ENCODE results near the gene CYP46A1.

CYP46A1 gene

DNA sequence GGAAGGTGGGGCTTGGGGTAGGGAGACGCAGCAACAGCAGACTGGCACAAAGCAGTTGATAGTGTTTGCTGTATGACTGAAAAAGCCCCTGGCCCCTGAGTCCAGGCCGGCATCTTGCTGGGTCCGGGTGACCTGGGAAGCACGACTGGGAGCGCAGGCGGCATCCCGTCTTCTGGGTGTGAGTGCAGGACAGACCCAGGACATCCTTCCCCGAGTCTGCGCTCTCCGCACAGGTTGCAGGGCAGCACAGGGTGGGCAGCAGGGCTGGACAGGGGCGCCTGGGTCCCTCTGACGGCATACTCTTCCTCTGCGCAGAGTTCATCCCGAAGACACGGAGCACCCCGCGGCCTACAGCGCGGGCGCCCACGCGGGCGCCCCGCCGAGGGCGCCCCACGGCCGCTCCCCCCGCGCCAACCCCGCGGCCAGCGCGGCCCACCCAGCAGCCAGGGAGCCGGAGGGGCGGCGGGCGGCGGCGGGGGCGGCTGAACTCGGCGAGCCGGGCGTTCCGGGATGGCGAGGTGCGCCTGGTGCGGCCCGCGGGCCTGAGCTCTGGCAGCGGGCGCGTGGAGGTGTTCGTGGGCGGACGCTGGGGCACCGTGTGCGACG is 9.2 kb upstream of the CYP46A1 start:
- Histone ChIP-seq H3K4me3 (ENCODE audit: extremely low read depth, insufficient read depth, low read length, poor library complexity, severe bottlenecking) (no peak overlapping the region), H3K9me3 (ENCODE audit: control insufficient read depth, low read length) (peaks cover 23% of the 10 kb centered on the region), H3K27ac (ENCODE audit: low read depth, low read length, severe bottlenecking) (no peak overlapping the region), H3K4me1 (ENCODE audit: control insufficient read depth, insufficient read depth, low read length, poor library complexity, severe bottlenecking) (peaks cover 16% of the 10 kb centered on the region), H3K36me3 (ENCODE audit: control insufficient read depth, insufficient read depth, low read length) (no peaks in the 10 kb centered on the region)
- 96% methylated on average over 30 to 60 of the region's 60 CpGs for WGBS, 2 experiments (ENCODE audit: insufficient coverage in 2 of 2)

DNA sequence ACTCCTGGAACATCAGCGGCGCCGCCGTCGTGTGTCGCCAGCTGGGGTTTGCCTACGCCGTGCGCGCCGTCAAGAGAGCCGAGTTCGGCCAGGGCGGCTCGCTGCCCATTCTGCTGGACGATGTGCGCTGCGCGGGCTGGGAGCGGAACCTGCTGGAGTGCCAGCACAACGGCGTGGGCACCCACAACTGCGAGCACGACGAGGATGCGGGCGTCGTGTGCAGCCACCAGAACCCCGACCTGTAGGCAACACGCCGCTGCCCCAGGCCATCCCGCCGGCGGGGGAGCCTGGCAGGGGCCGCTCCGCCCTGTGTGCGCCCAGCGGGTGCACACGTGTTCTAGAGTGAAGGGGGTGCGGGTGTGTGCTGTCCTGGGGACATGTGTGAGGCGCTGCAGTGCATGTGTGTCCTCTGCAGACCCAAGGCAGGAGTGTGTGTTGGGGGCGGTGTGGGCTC is 8.7 kb upstream of the CYP46A1 start:
- H3K4me1 ChIP-seq (ENCODE audit: control insufficient read depth, insufficient read depth, low read length, poor library complexity, severe bottlenecking): peaks cover 16% of the 10 kb centered on the region
- WGBS, 2 experiments (ENCODE audit: insufficient coverage in 2 of 2): 98% methylated on average over 42 of the region's 42 CpGs
- no peak overlapping the region for H3K27ac ChIP-seq (ENCODE audit: low read depth, low read length, severe bottlenecking)
- H3K36me3 ChIP-seq (ENCODE audit: control insufficient read depth, insufficient read depth, low read length): no peaks in the 10 kb centered on the region
- peaks cover 25% of the 10 kb centered on the region for H3K9me3 ChIP-seq (ENCODE audit: control insufficient read depth, low read length)
- H3K4me3 ChIP-seq (ENCODE audit: extremely low read depth, insufficient read depth, low read length, poor library complexity, severe bottlenecking): no peak overlapping the region

DNA sequence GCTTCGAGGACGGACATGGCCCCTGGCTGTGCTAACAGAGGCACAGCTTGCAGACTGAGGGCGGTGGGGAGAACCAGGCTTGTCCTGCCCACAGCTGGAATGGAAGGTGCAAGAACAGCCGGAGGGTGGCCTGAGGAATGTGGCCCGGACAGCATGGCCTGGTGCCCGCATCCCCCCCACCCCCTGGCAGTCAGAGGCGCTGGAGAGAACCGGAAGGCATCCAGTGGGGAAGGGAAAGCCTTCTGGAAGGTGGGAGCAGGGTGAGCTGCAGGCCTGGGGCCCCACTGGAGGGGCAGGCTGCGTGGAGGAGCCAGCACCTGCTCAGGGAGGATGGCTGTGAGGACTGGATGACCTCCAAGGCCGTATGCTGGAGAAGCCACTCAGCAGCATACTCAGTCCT is 8.1 kb upstream of the CYP46A1 start:
- Histone ChIP-seq H3K36me3 (ENCODE audit: control insufficient read depth, insufficient read depth, low read length) (no peaks in the 10 kb centered on the region), H3K9me3 (ENCODE audit: control insufficient read depth, low read length) (peaks cover 25% of the 10 kb centered on the region), H3K4me1 (ENCODE audit: control insufficient read depth, insufficient read depth, low read length, poor library complexity, severe bottlenecking) (peaks cover 16% of the 10 kb centered on the region), H3K27ac (ENCODE audit: low read depth, low read length, severe bottlenecking) (no peak overlapping the region), H3K4me3 (ENCODE audit: extremely low read depth, insufficient read depth, low read length, poor library complexity, severe bottlenecking) (no peak overlapping the region)
- 77 to 84% methylated on average over 6 to 8 of the region's 10 CpGs for WGBS, 2 experiments (ENCODE audit: insufficient coverage in 2 of 2)

DNA sequence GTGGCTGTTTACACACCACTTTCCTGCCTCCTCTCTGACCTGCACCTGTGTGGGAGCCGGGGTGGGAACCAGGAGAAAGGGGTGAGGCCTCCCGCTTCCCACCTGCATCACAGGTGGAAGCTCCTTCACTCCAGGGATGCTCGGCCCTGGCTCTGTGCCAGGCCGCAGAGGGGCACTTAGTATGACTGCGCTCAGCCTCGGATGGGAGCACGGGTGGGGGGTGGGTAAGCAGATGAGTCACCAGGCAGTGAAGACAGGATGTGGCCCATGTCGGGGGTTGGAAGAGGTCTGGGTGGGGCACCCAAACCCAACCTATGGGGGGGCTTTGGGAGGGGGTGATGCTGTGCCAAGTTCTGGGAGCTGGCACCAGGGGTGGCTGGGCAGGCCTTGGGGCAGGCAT is 7.4 kb upstream of the CYP46A1 start:
- Histone ChIP-seq H3K4me1 (ENCODE audit: control insufficient read depth, insufficient read depth, low read length, poor library complexity, severe bottlenecking) (peaks cover 11% of the 10 kb centered on the region), H3K36me3 (ENCODE audit: control insufficient read depth, insufficient read depth, low read length) (no peaks in the 10 kb centered on the region), H3K9me3 (ENCODE audit: control insufficient read depth, low read length) (peaks cover 25% of the 10 kb centered on the region), H3K4me3 (ENCODE audit: extremely low read depth, insufficient read depth, low read length, poor library complexity, severe bottlenecking) (no peak overlapping the region), H3K27ac (ENCODE audit: low read depth, low read length, severe bottlenecking) (no peak overlapping the region)
- 95% methylated on average over 6 of the region's 8 CpGs; no CpG with 5 or more reads in 1 of the 2 experiments for WGBS, 2 experiments (ENCODE audit: insufficient coverage in 2 of 2)

DNA sequence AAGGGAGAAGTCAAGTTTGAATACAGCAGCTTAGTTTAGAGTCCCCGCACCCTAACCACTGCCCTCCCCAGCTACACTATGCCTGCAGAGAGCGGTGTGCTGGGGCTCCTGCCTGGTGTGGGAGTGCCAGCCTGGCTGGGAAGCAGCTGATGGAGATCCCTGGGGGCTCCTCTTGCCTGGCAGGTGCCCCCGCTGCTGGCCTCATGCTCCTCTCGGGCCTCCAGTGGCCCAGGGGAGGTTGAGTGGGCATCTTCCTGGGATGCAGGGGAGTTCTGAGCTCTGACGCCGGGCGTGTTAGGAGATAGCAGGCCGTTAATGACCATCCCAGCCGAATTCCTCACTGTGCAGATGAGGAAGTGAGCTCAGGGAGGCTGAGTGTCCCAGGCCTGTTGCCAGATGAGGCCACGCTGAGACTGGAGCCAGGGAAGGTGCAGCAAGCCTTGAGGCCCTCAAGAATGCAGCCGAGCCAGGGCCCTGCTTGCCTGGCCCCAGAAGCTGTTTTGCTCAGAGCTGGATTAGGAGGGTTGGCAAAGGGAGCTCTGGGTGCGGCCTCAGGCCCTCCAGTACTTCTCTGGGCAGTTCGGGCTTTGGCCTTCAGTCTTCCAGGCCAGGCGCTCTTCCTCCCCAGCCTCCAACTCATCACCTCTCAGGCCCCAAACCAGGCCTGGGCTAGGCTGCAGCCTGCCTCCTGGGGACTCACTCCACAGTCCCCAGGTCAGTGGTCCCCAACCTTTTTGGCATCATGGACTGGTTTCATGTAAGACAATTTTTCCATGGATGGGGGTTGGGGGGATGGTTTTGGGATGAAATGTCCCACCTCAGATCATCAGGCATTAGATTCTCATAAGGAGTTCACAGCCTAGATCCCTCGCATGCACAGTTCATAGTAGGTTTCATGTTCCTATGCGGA is 6.6 kb upstream of the CYP46A1 start:
- 94 to 98% methylated on average over 11 to 14 of the region's 16 CpGs for WGBS, 2 experiments (ENCODE audit: insufficient coverage in 2 of 2)
- Histone ChIP-seq H3K27ac (ENCODE audit: low read depth, low read length, severe bottlenecking) (no peak overlapping the region), H3K4me1 (ENCODE audit: control insufficient read depth, insufficient read depth, low read length, poor library complexity, severe bottlenecking) (peaks cover 7% of the 10 kb centered on the region), H3K9me3 (ENCODE audit: control insufficient read depth, low read length) (peaks cover 25% of the 10 kb centered on the region), H3K36me3 (ENCODE audit: control insufficient read depth, insufficient read depth, low read length) (no peaks in the 10 kb centered on the region), H3K4me3 (ENCODE audit: extremely low read depth, insufficient read depth, low read length, poor library complexity, severe bottlenecking) (no peak overlapping the region)

DNA sequence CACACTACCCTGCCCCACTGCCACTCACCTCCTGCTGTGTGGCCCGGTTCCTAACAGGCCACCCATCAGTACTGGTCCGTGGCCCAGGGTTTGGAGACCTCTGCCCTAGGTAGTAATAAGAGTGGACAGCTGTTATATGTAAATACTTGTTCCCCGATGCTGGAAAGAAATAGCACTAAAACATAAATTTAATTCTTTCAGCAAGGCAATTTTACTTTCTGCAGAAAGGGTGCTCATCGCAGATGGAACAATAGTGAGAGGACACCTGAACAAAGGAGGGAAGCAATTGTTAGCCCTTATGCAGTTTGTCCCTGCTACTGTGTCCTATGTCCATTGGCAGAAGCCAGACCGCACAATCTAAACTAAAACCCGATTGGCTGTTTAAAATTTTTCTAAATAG is 5.9 kb upstream of the CYP46A1 start:
- peaks cover 4% of the 10 kb centered on the region for H3K4me1 ChIP-seq (ENCODE audit: control insufficient read depth, insufficient read depth, low read length, poor library complexity, severe bottlenecking)
- 94 to 100% methylated on average over 2 to 3 of the region's 6 CpGs for WGBS, 2 experiments (ENCODE audit: insufficient coverage in 2 of 2)
- peaks cover 25% of the 10 kb centered on the region for H3K9me3 ChIP-seq (ENCODE audit: control insufficient read depth, low read length)
- no peak overlapping the region for H3K27ac ChIP-seq (ENCODE audit: low read depth, low read length, severe bottlenecking)
- no peaks in the 10 kb centered on the region for H3K36me3 ChIP-seq (ENCODE audit: control insufficient read depth, insufficient read depth, low read length)
- H3K4me3 ChIP-seq (ENCODE audit: extremely low read depth, insufficient read depth, low read length, poor library complexity, severe bottlenecking): no peak overlapping the region

DNA sequence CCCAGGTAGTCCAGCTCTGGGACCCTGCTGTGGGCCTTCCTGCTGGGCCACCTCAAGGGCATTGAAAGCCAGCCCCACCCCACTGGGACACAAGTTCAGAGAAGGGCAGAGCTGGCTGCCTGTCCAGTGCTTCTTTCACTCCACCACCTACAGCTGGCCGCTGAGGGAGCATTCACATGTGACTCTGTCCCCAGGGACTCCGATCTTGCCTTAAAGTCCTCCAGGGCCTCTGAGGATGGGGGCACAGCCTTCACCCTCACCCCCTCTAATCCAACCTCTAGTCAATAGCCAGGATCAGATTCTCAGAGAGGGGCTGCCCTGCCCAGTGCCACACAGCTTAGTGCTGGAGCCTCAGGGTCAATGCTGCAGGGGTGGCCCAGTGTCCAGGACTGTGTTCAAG is 5.0 kb upstream of the CYP46A1 start:
- peaks cover 4% of the 10 kb centered on the region for H3K4me1 ChIP-seq (ENCODE audit: control insufficient read depth, insufficient read depth, low read length, poor library complexity, severe bottlenecking)
- H3K36me3 ChIP-seq (ENCODE audit: control insufficient read depth, insufficient read depth, low read length): no peaks in the 10 kb centered on the region
- peaks cover 25% of the 10 kb centered on the region for H3K9me3 ChIP-seq (ENCODE audit: control insufficient read depth, low read length)
- no peak overlapping the region for H3K27ac ChIP-seq (ENCODE audit: low read depth, low read length, severe bottlenecking)
- WGBS, 2 experiments (ENCODE audit: insufficient coverage in 2 of 2): 100% methylated on average over 1 to 2 of the region's 2 CpGs
- no peak overlapping the region for H3K4me3 ChIP-seq (ENCODE audit: extremely low read depth, insufficient read depth, low read length, poor library complexity, severe bottlenecking)

DNA sequence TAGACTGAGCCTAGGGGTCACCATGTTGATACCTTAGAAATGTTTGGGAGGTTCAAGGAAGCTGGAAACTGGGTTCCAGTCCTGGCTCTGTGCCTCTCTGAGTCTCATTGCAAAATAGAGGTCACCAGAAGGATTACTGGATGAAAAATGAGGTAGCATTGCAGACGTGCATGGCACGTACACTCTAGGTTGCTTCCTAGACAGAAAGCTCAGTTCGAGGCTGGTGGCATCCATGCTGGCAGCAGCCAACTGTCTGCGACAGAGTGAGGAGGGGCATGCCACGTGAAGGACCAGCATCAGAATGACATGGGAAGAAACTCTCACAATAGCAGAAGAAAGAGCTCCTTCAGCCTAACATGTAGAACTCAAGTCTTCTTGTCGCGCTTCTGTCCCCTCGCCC is 4.6 kb upstream of the CYP46A1 start:
- Histone ChIP-seq H3K36me3 (ENCODE audit: control insufficient read depth, insufficient read depth, low read length) (no peaks in the 10 kb centered on the region), H3K4me1 (ENCODE audit: control insufficient read depth, insufficient read depth, low read length, poor library complexity, severe bottlenecking) (peaks cover 4% of the 10 kb centered on the region), H3K27ac (ENCODE audit: low read depth, low read length, severe bottlenecking) (no peak overlapping the region), H3K4me3 (ENCODE audit: extremely low read depth, insufficient read depth, low read length, poor library complexity, severe bottlenecking) (no peak overlapping the region), H3K9me3 (ENCODE audit: control insufficient read depth, low read length) (peaks cover 25% of the 10 kb centered on the region)
- WGBS, 2 experiments (ENCODE audit: insufficient coverage in 2 of 2): 90 to 95% methylated on average over 8 of the region's 8 CpGs

DNA sequence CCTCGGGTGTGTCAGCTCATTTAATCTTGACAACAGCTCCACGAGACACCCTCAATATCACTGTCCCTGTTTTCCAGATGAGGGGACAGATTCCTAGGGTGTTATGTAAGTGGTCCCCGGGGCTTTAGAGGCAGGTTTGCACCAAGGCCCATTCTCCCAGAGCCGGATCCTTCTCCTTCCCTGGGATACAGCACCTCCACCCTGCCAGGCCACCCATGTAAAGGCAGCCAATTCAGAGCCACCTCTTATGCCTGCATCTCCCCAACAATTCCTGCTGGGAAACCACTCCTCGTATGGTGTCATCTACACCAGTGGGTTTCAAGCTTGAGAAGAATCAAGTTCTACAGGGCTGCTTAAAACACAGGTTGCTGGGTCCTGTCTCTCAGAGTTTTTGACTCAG is 4.1 kb upstream of the CYP46A1 start:
- Histone ChIP-seq H3K9me3 (ENCODE audit: control insufficient read depth, low read length) (peaks cover 25% of the 10 kb centered on the region), H3K4me1 (ENCODE audit: control insufficient read depth, insufficient read depth, low read length, poor library complexity, severe bottlenecking) (peaks cover 4% of the 10 kb centered on the region), H3K36me3 (ENCODE audit: control insufficient read depth, insufficient read depth, low read length) (no peaks in the 10 kb centered on the region), H3K27ac (ENCODE audit: low read depth, low read length, severe bottlenecking) (no peak overlapping the region), H3K4me3 (ENCODE audit: extremely low read depth, insufficient read depth, low read length, poor library complexity, severe bottlenecking) (no peak overlapping the region)
- WGBS, 2 experiments (ENCODE audit: insufficient coverage in 2 of 2): 88 to 92% methylated on average over 2 to 3 of the region's 5 CpGs

DNA sequence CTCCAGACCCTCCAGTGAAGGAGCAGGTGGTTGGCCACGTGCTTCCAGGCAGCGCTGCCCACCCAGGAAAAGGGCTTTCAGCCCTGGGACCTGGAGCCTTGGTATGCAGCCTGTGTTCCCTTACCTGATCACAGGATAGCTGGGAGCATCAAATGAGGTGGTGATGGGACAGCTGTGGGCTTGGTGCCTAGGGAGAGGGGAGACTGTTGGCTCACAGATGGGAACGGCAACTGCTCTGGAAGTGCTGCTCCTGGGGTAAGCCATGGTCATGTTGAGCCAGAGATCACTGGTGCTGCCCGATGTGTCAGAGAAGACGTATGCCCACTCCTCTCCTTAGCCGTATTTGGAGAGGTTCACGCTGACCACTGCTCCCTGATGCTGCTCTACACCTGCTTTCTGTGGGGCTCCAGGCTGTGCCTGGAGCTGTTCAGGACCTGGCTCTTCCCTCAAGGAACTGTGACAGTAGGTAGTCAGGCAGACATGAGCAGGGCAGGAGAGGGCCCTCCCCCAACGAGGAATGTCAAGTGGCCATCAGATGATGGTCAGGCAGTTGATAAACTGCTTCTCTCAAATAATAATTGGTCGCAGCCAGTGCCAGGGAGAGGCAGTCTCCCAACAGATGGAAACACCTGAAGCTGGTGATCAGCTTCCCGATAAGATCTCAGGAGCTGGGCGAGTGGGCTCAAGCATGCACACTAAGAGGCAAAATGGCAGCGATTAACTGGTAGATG is 2.8 kb upstream of the CYP46A1 start:
- Histone ChIP-seq H3K36me3 (ENCODE audit: control insufficient read depth, insufficient read depth, low read length) (no peaks in the 10 kb centered on the region), H3K9me3 (ENCODE audit: control insufficient read depth, low read length) (peaks cover 25% of the 10 kb centered on the region), H3K4me1 (ENCODE audit: control insufficient read depth, insufficient read depth, low read length, poor library complexity, severe bottlenecking) (peaks cover 4% of the 10 kb centered on the region), H3K27ac (ENCODE audit: low read depth, low read length, severe bottlenecking) (no peak overlapping the region), H3K4me3 (ENCODE audit: extremely low read depth, insufficient read depth, low read length, poor library complexity, severe bottlenecking) (no peak overlapping the region)
- WGBS, 2 experiments (ENCODE audit: insufficient coverage in 2 of 2): 91 to 93% methylated on average over 12 of the region's 12 CpGs

Data from mesodermal cell (in vitro differentiated cells).